22Rv1 (cell line): ENCODE results near the gene STOML1.

ENCODE experiments used
- ZFX ChIP-seq: fragments of 450-650 bp; IDR thresholded peaks from 2 replicates; pipeline ENCODE4 v1.6.1; 2017; ENCODE audit warnings: antibody characterized with exemption, borderline replicate concordance
- TF ChIP-seq, protein P1 (sequence below): fragments of 450-650 bp; IDR thresholded peaks from 2 replicates; pipeline ENCODE4 v1.5.1; 2017; ENCODE audit warnings: mild to moderate bottlenecking

DNA sequence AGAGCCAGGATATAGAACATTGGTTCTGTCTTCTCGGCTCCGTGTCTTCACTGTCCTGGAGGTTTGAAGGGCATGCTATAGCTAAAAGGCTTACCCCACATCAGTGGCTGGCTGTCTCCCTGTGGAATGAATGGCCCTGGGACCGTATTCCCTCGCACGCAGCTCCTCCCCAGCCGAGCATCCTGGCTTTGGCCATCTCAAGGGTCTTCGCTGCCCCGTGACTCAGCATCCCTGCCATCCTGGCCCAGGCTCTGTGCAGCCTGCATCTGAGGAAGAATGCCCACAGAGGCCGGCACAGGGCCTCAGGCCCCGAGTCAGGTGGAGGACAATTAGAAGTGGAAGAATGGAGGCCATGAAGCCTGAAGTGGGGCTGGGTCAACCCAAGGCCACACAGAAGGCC, 54.8 kb downstream of the STOML1 start:
- TF ChIP-seq, protein P1, sequence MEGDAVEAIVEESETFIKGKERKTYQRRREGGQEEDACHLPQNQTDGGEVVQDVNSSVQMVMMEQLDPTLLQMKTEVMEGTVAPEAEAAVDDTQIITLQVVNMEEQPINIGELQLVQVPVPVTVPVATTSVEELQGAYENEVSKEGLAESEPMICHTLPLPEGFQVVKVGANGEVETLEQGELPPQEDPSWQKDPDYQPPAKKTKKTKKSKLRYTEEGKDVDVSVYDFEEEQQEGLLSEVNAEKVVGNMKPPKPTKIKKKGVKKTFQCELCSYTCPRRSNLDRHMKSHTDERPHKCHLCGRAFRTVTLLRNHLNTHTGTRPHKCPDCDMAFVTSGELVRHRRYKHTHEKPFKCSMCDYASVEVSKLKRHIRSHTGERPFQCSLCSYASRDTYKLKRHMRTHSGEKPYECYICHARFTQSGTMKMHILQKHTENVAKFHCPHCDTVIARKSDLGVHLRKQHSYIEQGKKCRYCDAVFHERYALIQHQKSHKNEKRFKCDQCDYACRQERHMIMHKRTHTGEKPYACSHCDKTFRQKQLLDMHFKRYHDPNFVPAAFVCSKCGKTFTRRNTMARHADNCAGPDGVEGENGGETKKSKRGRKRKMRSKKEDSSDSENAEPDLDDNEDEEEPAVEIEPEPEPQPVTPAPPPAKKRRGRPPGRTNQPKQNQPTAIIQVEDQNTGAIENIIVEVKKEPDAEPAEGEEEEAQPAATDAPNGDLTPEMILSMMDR = no peak
- TF ChIP-seq ZFX = no peak
